GM12892 (cell line): ENCODE results near the gene L3MBTL1.

ENCODE experiments used
- POLR2A ChIP-seq: IDR thresholded peaks from 2 replicates; pipeline ENCODE4 v1.6.1; 2011; ENCODE audit warnings: low read depth, low read length, control low read depth
- POLR2AphosphoS5 ChIP-seq: IDR thresholded peaks from 2 replicates; pipeline ENCODE4 v1.6.1; 2011; ENCODE audit warnings: low read depth, low read length, control low read depth

- no peak for TF ChIP-seq POLR2A
- no peak for TF ChIP-seq POLR2AphosphoS5
These were observed 72.6 kb downstream of the L3MBTL1 start for GRCh38 chr20:43579861-43580793.
